Measurements from ENCODE around the gene PAPPA. TPM values are rescaled to one million over a fixed set of nuclear protein-coding genes. Genes with fewer than 3 reads are reported as not detected.

PAPPA gene
- total RNA-seq, 1 experiment from 2014 or later, result 0.17 TPM

- H3K4me1 ChIP-seq (ENCODE audit: insufficient read depth, low read length), result no peaks in the 10 kb centered on the region
- H3K27me3 ChIP-seq (ENCODE audit: insufficient read depth, low read length), result no peaks in the 10 kb centered on the region
- no peak overlapping the region for H4K8ac ChIP-seq (replicated peaks; ENCODE audit: insufficient read length, low read depth, low read length)
- no peak for DNase-seq
- H3K23ac ChIP-seq (ENCODE audit: insufficient read length, low read depth, low read length), result no peak overlapping the region
- no peaks in the 10 kb centered on the region for H3K79me2 ChIP-seq (ENCODE audit: insufficient read depth, low read length)
- H3K9ac ChIP-seq (ENCODE audit: extremely low read depth, insufficient read length, low read length), result no peak overlapping the region
- H4K91ac ChIP-seq (ENCODE audit: insufficient read length, low read depth, low read length), result no peak overlapping the region
- H4K20me1 ChIP-seq (ENCODE audit: control insufficient read depth, insufficient read depth, insufficient read length), result no peaks in the 10 kb centered on the region
- no peaks in the 10 kb centered on the region for H3K79me1 ChIP-seq (ENCODE audit: insufficient read depth, low read depth, low read length, poor library complexity, severe bottlenecking)
- TF ChIP-seq CTCF (conservative IDR thresholded peaks at IDR 0.05), result no peak
- peaks cover 4 to 5% of the 10 kb centered on the region in 2 experiments; a peak in 4 of 5 replicates for H3K9me3 Mint-ChIP-seq
- H2BK5ac ChIP-seq (ENCODE audit: insufficient read length, low read length), result no peak overlapping the region
- H2AFZ ChIP-seq (ENCODE audit: low read length), result no peak overlapping the region
- no peak overlapping the region for H3K18ac ChIP-seq (ENCODE audit: insufficient read length, low read depth, low read length)
- no peak overlapping the region for H3K4me2 ChIP-seq (ENCODE audit: insufficient read depth, insufficient read length, low read length)
- H3K4ac ChIP-seq (ENCODE audit: low read depth, low read length), result no peak overlapping the region
- H3K14ac ChIP-seq (ENCODE audit: insufficient read depth, low read length), result no peak overlapping the region
- no peak overlapping the region for H2BK120ac ChIP-seq (ENCODE audit: low read depth, low read length, poor library complexity, severe bottlenecking)
- no peak overlapping the region for H2BK20ac ChIP-seq (ENCODE audit: low read depth, low read length, poor library complexity, severe bottlenecking)
- no peaks in the 10 kb centered on the region for H3K9me3 ChIP-seq (ENCODE audit: control insufficient read depth, low read depth, low read length)
- H3K56ac ChIP-seq (ENCODE audit: insufficient read length, low read depth, low read length), result no peak overlapping the region
- no peak overlapping the region for H3K27ac Mint-ChIP-seq
- no peaks in the 10 kb centered on the region for H3K23me2 ChIP-seq (ENCODE audit: insufficient read length, low read depth, low read length, poor library complexity, severe bottlenecking)
- no peak overlapping the region for H3K4me3 Mint-ChIP-seq
- no peak overlapping the region for H3K27ac ChIP-seq (ENCODE audit: insufficient read length, low read depth, low read length)
- no peak overlapping the region for H3T11ph ChIP-seq (ENCODE audit: low read length)
- H3K4me1 Mint-ChIP-seq, result no peaks in the 10 kb centered on the region
- H4K5ac ChIP-seq (ENCODE audit: insufficient read length, low read depth, low read length), result no peak overlapping the region
- no peak overlapping the region for H2AK5ac ChIP-seq (ENCODE audit: insufficient read length, low read length)
- H3K36me3 Mint-ChIP-seq (ENCODE audit: insufficient read depth in 1 of 3, low read depth in 3 of 3), result no peaks in the 10 kb centered on the region
- WGBS (ENCODE audit: extremely low coverage, insufficient read length, low lambda C conversion rate), result no CpG with 5 or more reads among the region's 3 CpGs
- no peak overlapping the region for H2BK15ac ChIP-seq (ENCODE audit: low read depth, low read length)
- H2BK12ac ChIP-seq (ENCODE audit: insufficient read length, low read depth, low read length), result no peak overlapping the region
- H3K27me3 Mint-ChIP-seq (ENCODE audit: low read depth), result peaks cover 14% of the 10 kb centered on the region
Observed at GRCh38 chr9:116134975-116135374, 18.6 kb upstream of the PAPPA start.

Data from H9 (cell line).